HepG2 (cell line): ENCODE measurements around the gene SEL1L2. TPM values are rescaled to one million over a fixed set of nuclear protein-coding genes. Genes with fewer than 3 reads are reported as not detected.
A peak's percentile ranks its signal among the peaks of the same experiment; 100 is the strongest.

ENCODE experiments used
- BORCS8-MEF2B ChIP-seq: sonication (generic); formaldehyde crosslinking; IDR thresholded peaks from 2 replicates; pipeline ENCODE4 v1.8.0; 2022; ENCODE audit warnings: mild to moderate bottlenecking, missing genetic modification reagents
- E2F2 ChIP-seq: sonication (generic); formaldehyde crosslinking; IDR thresholded peaks from 2 replicates; pipeline ENCODE4 v1.4.0; 2020; ENCODE audit warnings: missing genetic modification reagents, borderline replicate concordance
- FOXO1 ChIP-seq: sonication (generic); formaldehyde crosslinking; IDR thresholded peaks from 2 replicates; pipeline ENCODE4 v1.4.0; 2020; ENCODE audit warnings: missing genetic modification reagents
- GMEB1 ChIP-seq: sonication (generic); formaldehyde crosslinking; IDR thresholded peaks from 2 replicates; pipeline ENCODE4 v1.5.1; 2020; ENCODE audit warnings: missing genetic modification reagents, mild to moderate bottlenecking, borderline replicate concordance
- HMG20B ChIP-seq: conservative IDR thresholded peaks from 2 replicates; pipeline ENCODE4 v1.6.1; 2016; ENCODE audit warnings: missing genetic modification reagents, missing compliant biosample characterization
- HOXA7 ChIP-seq: sonication (generic); formaldehyde crosslinking; IDR thresholded peaks from 2 replicates; pipeline ENCODE4 v1.8.1; 2022; ENCODE audit warnings: mild to moderate bottlenecking, missing genetic modification reagents, moderate library complexity
- NFAT5 ChIP-seq: sonication (generic); formaldehyde crosslinking; IDR thresholded peaks from 2 replicates; pipeline ENCODE4 v1.4.0; 2020; ENCODE audit warnings: missing genetic modification reagents
- NONO ChIP-seq, 2 experiments: fragments of 450-650 bp in 1 of 2; sonication (generic) in 1 of 2; formaldehyde crosslinking in 1 of 2; IDR thresholded peaks in 1 of 2; conservative IDR thresholded peaks in 1 of 2; 2 replicates each; pipeline versions ENCODE4 v1.6.1 to v1.8.0; 2017 to 2022; ENCODE audit warnings: mild to moderate bottlenecking in 1 of 2, missing genetic modification reagents in 1 of 2, moderate library complexity in 1 of 2
- SPEN ChIP-seq: sonication (generic); formaldehyde crosslinking; IDR thresholded peaks from 2 replicates; pipeline ENCODE4 v1.5.1; 2020; ENCODE audit warnings: low read depth, mild to moderate bottlenecking, missing genetic modification reagents
- SRSF9 ChIP-seq: fragments of 200-400 bp; formaldehyde crosslinking; IDR thresholded peaks from 2 replicates; pipeline ENCODE4 v1.6.1; 2018; ENCODE audit warnings: borderline replicate concordance, mild to moderate bottlenecking, low read depth, low read length; ENCODE audit not compliant: insufficient read depth, poor library complexity, severe bottlenecking
- TFDP1 ChIP-seq: IDR thresholded peaks from 2 replicates; pipeline ENCODE4 v1.6.1; 2016; ENCODE audit warnings: missing compliant biosample characterization, missing genetic modification reagents, borderline replicate concordance
- ZKSCAN5 ChIP-seq: sonication (generic); formaldehyde crosslinking; IDR thresholded peaks from 2 replicates; pipeline ENCODE4 v1.5.1; 2020; ENCODE audit warnings: mild to moderate bottlenecking, missing genetic modification reagents
- ZNF558 ChIP-seq: sonication (generic); formaldehyde crosslinking; IDR thresholded peaks from 2 replicates; pipeline ENCODE4 v1.9.0; 2022; ENCODE audit warnings: mild to moderate bottlenecking, missing genetic modification reagents, borderline replicate concordance
- ZNF768 ChIP-seq: sonication (generic); formaldehyde crosslinking; IDR thresholded peaks from 2 replicates; pipeline ENCODE4 v1.4.0; 2020; ENCODE audit warnings: missing genetic modification reagents
- polyA plus RNA-seq, 8 experiments: library from polyadenylated mRNA; depleted of rRNA in 3 of 8; stranded (reverse) in 7 of 8; unstranded in 1 of 8; fragments of >200 nt; fragmentation: Illumina TruSeq in 4 of 8; extraction: Trizol in 4 of 8; gene quantifications; 2 replicates each; pipeline versions ENCODE4 v1.2.1 to v1.2.3, GENCODE V29; 2011 to 2016; ENCODE audit warnings: low read depth in 4 of 8, missing spikeins in 1 of 8, mixed read lengths in 1 of 8; ENCODE audit not compliant: insufficient read depth in 1 of 8
- total RNA-seq, 5 experiments: library from RNA; depleted of rRNA; stranded (reverse); fragments of >200 nt; fragmentation: Illumina TruSeq; extraction: Trizol; gene quantifications; 2 replicates each; pipeline ENCODE4 v1.2.3, GENCODE V29; 2016; ENCODE audit warnings: low read depth in 1 of 5
- TF ChIP-seq, protein P1 (sequence below): sonication (generic); formaldehyde crosslinking; IDR thresholded peaks from 2 replicates; pipeline ENCODE4 v1.4.0; 2020; ENCODE audit warnings: missing genetic modification reagents

The SEL1L2 gene
- total and polyA plus RNA-seq, 2 of the 13 experiments (the other 11 are each of a cell fraction or from before 2014, with no cell fraction given) = not detected

- TF ChIP-seq TFDP1 (CRISPR knock-in tag) = peak; percentile 90; the same call in 1 of the 2 replicates
- TF ChIP-seq HMG20B (CRISPR knock-in tag) = 0 out of 2 replicates have a peak, but pooled peaks have one; percentile 54
- TF ChIP-seq E2F2 = no peak
- TF ChIP-seq BORCS8-MEF2B (CRISPR knock-in tag) = peak; percentile 81
- no peak for TF ChIP-seq SRSF9
- TF ChIP-seq NFAT5 (CRISPR knock-in tag) = peak; percentile 86; the same call in 1 of the 2 replicates
- 0 out of 2 replicates have a peak, but pooled peaks have one; percentile 40 for TF ChIP-seq GMEB1
- TF ChIP-seq SPEN (CRISPR knock-in tag) = peak; percentile 79; the same call in 1 of the 2 replicates
- TF ChIP-seq ZKSCAN5 = peak; percentile 52; the same call in 1 of the 2 replicates
- no peak for TF ChIP-seq NONO (IDR thresholded peaks at IDR 0.05)
- TF ChIP-seq NONO (CRISPR knock-in tag; conservative IDR thresholded peaks at IDR 0.05) = peak; percentile 73; the same call in 1 of the 2 replicates
- peak; percentile 66; the same call in 1 of the 2 replicates for TF ChIP-seq FOXO1
- TF ChIP-seq ZNF558 = peak; percentile 54; the same call in 1 of the 2 replicates
- no peak for TF ChIP-seq HOXA7 (CRISPR knock-in tag)
- 0 out of 2 replicates have a peak, but pooled peaks have one; percentile 41 for TF ChIP-seq ZNF768
- TF ChIP-seq, protein P1, sequence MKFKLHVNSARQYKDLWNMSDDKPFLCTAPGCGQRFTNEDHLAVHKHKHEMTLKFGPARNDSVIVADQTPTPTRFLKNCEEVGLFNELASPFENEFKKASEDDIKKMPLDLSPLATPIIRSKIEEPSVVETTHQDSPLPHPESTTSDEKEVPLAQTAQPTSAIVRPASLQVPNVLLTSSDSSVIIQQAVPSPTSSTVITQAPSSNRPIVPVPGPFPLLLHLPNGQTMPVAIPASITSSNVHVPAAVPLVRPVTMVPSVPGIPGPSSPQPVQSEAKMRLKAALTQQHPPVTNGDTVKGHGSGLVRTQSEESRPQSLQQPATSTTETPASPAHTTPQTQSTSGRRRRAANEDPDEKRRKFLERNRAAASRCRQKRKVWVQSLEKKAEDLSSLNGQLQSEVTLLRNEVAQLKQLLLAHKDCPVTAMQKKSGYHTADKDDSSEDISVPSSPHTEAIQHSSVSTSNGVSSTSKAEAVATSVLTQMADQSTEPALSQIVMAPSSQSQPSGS (CRISPR knock-in tag) = peak; percentile 46; the same call in 1 of the 2 replicates
Measured at GRCh38 chr20:13800728-13801134, 189.7 kb downstream of the SEL1L2 start (continued).
